BLaER1 treated with 17β-estradiol and CSF1 and Interleukin-3, amounts not matched to agents 10 nM and 100 nM (cell line): ENCODE data around the gene RAB2B.

Experiments used
- H3K27ac ChIP-seq, 11 experiments: shearing (Covaris generic); formaldehyde crosslinking; 2 replicates each; pipeline ENCODE4 v1.8.1; 2022
- H3K27me3 ChIP-seq, 11 experiments: shearing (Covaris generic); formaldehyde crosslinking; 2 replicates each; pipeline ENCODE4 v1.8.1; 2022
- H3K36me3 ChIP-seq, 11 experiments: shearing (Covaris generic); formaldehyde crosslinking; 2 replicates each; pipeline ENCODE4 v1.8.1; 2022
- H3K4me1 ChIP-seq, 10 experiments: shearing (Covaris generic); formaldehyde crosslinking; 2 replicates each; pipeline ENCODE4 v1.8.1; 2022
- H3K4me2 ChIP-seq, 11 experiments: shearing (Covaris generic); formaldehyde crosslinking; 2 replicates each; pipeline ENCODE4 v1.8.1; 2022
- H3K4me3 ChIP-seq, 10 experiments: shearing (Covaris generic); formaldehyde crosslinking; 2 replicates each; pipeline ENCODE4 v1.8.1; 2022
- H3K9ac ChIP-seq, 11 experiments: shearing (Covaris generic); formaldehyde crosslinking; 2 replicates each; pipeline ENCODE4 v1.8.1; 2022
- H3K9me3 ChIP-seq, 11 experiments: shearing (Covaris generic); formaldehyde crosslinking; replicated peaks in 1 of 11; 2 replicates each; pipeline ENCODE4 v1.8.1; 2022
- H4K20me1 ChIP-seq, 11 experiments: shearing (Covaris generic); formaldehyde crosslinking; 2 replicates each; pipeline ENCODE4 v1.8.1; 2022
- Cebpa-rat ChIP-seq, 11 experiments: shearing (Covaris generic); IDR thresholded peaks; 2 replicates each; pipeline ENCODE4 v1.8.1; 2022

RAB2B gene

GRCh38 chr14:21498540-21499526, 22.1 kb upstream of the RAB2B start:
- Histone ChIP-seq H4K20me1 (peaks cover 0 to 61% (median 34%) of the 10 kb centered on the region in 11 experiments; a peak in 15 of 22 replicates), H3K9me3 (no peaks in the 10 kb centered on the region), H3K36me3 (peaks cover 97 to 100% (median 99%) of the 10 kb centered on the region in 11 experiments), H3K27me3 (no peaks in the 10 kb centered on the region), H3K27ac (no peak overlapping the region), H3K4me3 (no peak overlapping the region), H3K4me1 (no peaks in the 10 kb centered on the region), H3K9ac (no peak overlapping the region), H3K4me2 (no peak overlapping the region)
- TF ChIP-seq Cebpa-rat (IDR thresholded peaks at IDR 0.05), result no peak

GRCh38 chr14:21496453-21496852, 19.7 kb upstream of the RAB2B start:
- peaks cover 0 to 56% (median 20%) of the 10 kb centered on the region in 11 experiments; a peak in 13 of 22 replicates for H4K20me1 ChIP-seq
- peaks cover 96 to 100% (median 99%) of the 10 kb centered on the region in 11 experiments for H3K36me3 ChIP-seq
- no peak for TF ChIP-seq Cebpa-rat (IDR thresholded peaks at IDR 0.05)
- H3K4me2 ChIP-seq, result no peak overlapping the region
- no peaks in the 10 kb centered on the region for H3K27me3 ChIP-seq
- H3K4me1 ChIP-seq, result no peaks in the 10 kb centered on the region
- H3K4me3 ChIP-seq, result no peak overlapping the region
- H3K27ac ChIP-seq, result no peak overlapping the region
- no peaks in the 10 kb centered on the region for H3K9me3 ChIP-seq
- H3K9ac ChIP-seq, result no peak overlapping the region

GRCh38 chr14:21494902-21495762, 18.4 kb upstream of the RAB2B start:
- Histone ChIP-seq H3K4me2 (no peak overlapping the region), H3K9me3 (no peaks in the 10 kb centered on the region), H3K27ac (no peak overlapping the region), H3K27me3 (no peaks in the 10 kb centered on the region), H3K4me1 (no peaks in the 10 kb centered on the region), H3K36me3 (peaks cover 96 to 100% (median 99%) of the 10 kb centered on the region in 11 experiments), H4K20me1 (peaks cover 0 to 45% (median 8%) of the 10 kb centered on the region in 11 experiments; a peak in 9 of 22 replicates), H3K4me3 (no peak overlapping the region), H3K9ac (no peak overlapping the region)
- TF ChIP-seq Cebpa-rat (IDR thresholded peaks at IDR 0.05), result no peak

- Histone ChIP-seq H3K27ac (no peak overlapping the region), H3K9ac (no peak overlapping the region; a peak in 1 of 22 replicates), H3K36me3 (peaks cover 56 to 86% (median 70%) of the 10 kb centered on the region in 11 experiments), H3K9me3 (no peaks in the 10 kb centered on the region), H3K4me1 (peaks cover 0 to 13% (median 0%) of the 10 kb centered on the region in 10 experiments; a peak in 3 of 20 replicates), H3K4me2 (no peak overlapping the region), H4K20me1 (peaks cover 4 to 40% (median 11%) of the 10 kb centered on the region in 11 experiments; a peak in 14 of 22 replicates), H3K4me3 (no peak overlapping the region), H3K27me3 (no peaks in the 10 kb centered on the region)
- no peak for TF ChIP-seq Cebpa-rat (IDR thresholded peaks at IDR 0.05)
Measured at GRCh38 chr14:21486640-21487087, 9.9 kb upstream of the RAB2B start.

GRCh38 chr14:21476523-21476924, 235 bp downstream of the RAB2B start:
- H3K9ac ChIP-seq, result peak overlapping the region; percentile 70 to 95 (median 82)
- H3K36me3 ChIP-seq, result peaks cover 24 to 60% (median 47%) of the 10 kb centered on the region in 11 experiments
- H3K4me1 ChIP-seq, result peaks cover 19 to 24% (median 23%) of the 10 kb centered on the region in 10 experiments
- H3K9me3 ChIP-seq, result no peaks in the 10 kb centered on the region
- peak overlapping the region; percentile 66 to 89 (median 78) for H3K4me2 ChIP-seq
- H3K27me3 ChIP-seq, result no peaks in the 10 kb centered on the region
- TF ChIP-seq Cebpa-rat (IDR thresholded peaks at IDR 0.05), result no peak
- peak overlapping the region; percentile 33 to 90 (median 55); a peak in 17 of 22 replicates for H3K27ac ChIP-seq
- H3K4me3 ChIP-seq, result peak overlapping the region; percentile 81 to 98 (median 92)
- peaks cover 0 to 31% (median 6%) of the 10 kb centered on the region in 11 experiments; a peak in 7 of 22 replicates for H4K20me1 ChIP-seq

- Histone ChIP-seq H3K4me1 (peaks cover 19 to 24% (median 23%) of the 10 kb centered on the region in 10 experiments), H3K9ac (peak overlapping the region; percentile 70 to 95 (median 82)), H4K20me1 (peaks cover 0 to 27% (median 6%) of the 10 kb centered on the region in 11 experiments; a peak in 7 of 22 replicates), H3K27me3 (no peaks in the 10 kb centered on the region), H3K27ac (peak overlapping the region; percentile 33 to 90 (median 55); a peak in 17 of 22 replicates), H3K36me3 (peaks cover 23 to 60% (median 43%) of the 10 kb centered on the region in 11 experiments), H3K9me3 (no peaks in the 10 kb centered on the region), H3K4me2 (peak overlapping the region; percentile 66 to 89 (median 78)), H3K4me3 (peak overlapping the region; percentile 81 to 98 (median 92))
- TF ChIP-seq Cebpa-rat (IDR thresholded peaks at IDR 0.05), result no peak
Measured at GRCh38 chr14:21475767-21476522, 814 bp downstream of the RAB2B start.

- Histone ChIP-seq H4K20me1 (no peaks in the 10 kb centered on the region), H3K9ac (no peak overlapping the region), H3K36me3 (peaks cover 69 to 98% (median 76%) of the 10 kb centered on the region in 11 experiments), H3K9me3 (no peaks in the 10 kb centered on the region), H3K4me3 (no peak overlapping the region), H3K4me1 (peaks cover 0 to 6% (median 0%) of the 10 kb centered on the region in 10 experiments; a peak in 2 of 20 replicates), H3K27ac (no peak overlapping the region), H3K4me2 (no peak overlapping the region), H3K27me3 (no peaks in the 10 kb centered on the region)
- no peak for TF ChIP-seq Cebpa-rat (IDR thresholded peaks at IDR 0.05)
Measured at GRCh38 chr14:21467616-21468015, 9.1 kb downstream of the RAB2B start.
